HCEC 1CT (cell line): ENCODE results near the gene SMC3.
A peak's percentile ranks its signal among the peaks of the same experiment; 100 is the strongest.
"Not testable (repeated sequence)": the region's sequence is repeated elsewhere in the genome, so short reads cannot be mapped to it uniquely, and the experiment has no call there.

Experiments used
- DNase-seq: peaks from one replicate; pipeline ENCODE4 v3.0.0-alpha.2; 2017

The SMC3 gene

DNA sequence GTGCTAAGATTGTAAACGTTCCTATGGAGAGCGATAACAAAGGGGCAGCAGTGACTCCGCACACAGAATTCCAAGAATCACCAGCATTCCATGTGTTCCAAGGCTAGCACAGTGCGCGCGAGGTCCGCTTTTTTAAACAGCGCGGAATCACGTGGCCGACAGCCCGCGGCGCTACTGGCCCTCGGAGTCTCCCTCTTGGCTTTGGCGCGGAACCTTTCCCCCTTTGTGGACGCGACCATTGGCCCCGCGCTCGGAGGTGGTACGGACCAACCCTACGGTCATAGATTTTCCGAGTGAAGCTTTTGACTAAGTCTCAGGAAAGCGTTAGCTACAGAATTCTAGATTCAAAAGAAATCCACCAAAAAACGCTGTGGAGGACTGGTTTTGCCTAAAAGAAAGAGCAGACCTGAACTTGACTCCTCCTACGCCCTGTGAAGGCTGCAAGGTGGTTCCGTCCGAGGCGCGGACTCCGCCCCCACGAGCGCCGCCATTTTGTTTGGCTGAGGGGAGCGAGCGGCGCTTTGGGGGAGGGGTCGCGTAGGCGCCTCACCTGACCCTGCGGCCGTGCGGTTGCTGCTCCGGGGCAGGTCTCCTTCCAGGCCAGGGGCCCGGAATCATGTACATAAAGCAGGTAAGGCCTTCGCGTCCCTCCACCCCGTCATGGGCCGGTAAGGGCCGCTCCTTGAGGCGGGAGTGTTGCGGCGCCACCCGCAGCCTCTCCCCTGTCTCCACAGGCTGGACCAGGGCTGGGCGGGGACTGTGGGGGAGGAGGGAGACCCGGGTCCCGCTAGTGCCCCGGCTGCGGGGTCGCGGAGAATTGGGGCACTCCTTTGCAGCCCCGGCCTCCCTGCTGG lies at the start of gene SMC3:
Gene SMC3 (plus strand): TSS at position 495 of the 854 bp plus-strand sequence. CDS start 122 bp downstream, at position 617.
- DNase-seq = peak; percentile 96

DNA sequence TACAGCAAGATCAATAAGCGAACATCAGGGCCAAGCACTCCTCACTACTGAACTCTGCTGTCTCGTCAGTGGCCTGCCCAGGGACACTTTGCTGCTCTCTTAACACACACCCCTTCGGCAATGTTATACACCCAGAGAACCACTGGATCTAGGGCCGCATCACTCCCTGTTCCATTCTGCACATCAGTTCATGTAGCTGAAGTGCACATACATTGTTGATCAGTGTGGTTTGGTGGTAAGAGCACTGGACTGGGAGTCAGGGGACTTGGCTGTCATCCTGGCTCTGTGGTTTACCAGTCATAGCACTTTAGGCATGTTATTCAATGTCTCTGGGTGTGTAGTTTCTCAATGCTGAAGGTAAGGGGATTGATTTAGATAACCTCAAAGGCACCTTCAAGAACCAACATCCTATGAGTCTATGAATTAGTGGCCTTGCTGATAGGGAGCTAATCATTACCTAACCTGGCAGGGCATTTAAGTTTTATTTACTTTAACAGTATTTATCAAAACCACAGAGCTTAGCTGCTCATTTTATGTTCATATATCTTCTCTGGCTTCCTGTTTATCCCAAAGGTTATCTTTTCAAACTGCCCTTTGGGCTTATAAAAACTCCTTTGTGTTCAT lies 45.0 kb upstream of the SMC3 start:
- no peak for DNase-seq

DNA sequence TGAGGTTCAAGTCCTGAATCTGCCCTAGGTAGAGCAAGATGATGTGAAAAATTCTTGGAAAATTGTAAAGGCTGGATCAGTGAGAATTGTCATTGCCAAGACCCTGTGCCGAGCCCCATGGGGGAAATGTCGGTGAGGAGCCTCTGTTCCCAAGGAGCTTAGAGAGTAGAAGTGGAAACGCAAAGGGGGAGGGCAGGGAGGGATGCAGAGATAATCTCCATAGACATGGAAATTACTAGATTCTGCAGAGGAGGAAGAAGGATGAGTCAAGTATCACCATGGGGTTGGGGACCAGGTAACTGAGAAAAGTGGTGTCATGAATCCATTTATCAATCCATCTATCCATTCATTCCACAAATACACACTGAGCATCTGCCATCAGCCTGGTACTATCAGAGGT lies 43.8 kb upstream of the SMC3 start:
- DNase-seq = no peak

DNA sequence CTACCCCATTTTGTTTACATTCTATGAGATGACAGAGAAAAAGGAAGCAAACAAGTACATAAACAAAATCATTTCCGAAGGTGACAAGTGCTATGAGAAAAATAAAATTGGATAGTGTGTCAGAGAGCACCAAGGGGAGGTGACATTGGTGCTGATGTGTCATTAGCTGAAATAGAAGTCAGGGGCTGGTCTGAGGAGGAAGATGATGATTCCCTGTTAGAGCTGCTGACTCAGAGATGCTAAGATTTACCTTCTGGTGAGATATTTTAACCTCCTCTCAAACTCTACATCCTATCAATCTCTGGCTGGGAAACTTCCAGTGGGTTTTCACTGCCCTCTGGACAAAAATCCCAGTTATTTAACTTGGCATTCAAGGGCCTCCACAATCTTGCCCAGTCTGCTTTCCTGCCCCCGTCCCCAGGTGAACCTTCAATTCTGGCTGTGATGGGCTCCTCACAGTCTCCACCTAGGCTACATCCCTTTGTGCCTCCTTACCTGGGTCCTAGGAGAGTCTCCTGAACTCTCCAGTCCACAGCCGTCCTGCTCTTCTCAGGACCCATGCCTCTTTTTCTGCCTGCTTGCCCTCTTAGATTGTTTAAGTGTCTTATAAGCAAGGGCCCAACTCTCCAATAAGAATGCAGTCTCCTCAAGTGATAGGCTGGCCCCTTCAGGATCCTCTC lies 43.2 kb upstream of the SMC3 start:
- no peak for DNase-seq

DNA sequence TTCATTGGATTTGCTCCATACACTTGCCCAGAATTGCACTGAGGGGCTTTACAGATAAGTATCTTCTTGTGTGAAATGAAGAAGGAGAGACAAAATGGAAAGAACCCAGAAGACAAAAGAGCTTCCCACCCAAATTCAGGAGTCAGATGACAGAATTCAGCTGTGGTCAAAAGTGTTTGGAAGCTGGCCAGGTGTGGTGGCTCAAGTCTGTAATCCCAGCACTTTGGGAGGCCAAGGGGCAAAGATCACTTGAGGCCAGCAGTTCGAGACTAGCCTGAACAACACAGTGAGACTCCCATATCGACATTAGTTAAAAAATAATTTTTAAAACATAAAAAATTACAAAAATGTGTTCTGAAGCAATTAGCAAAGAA lies 42.6 kb upstream of the SMC3 start:
- no peak for DNase-seq

DNA sequence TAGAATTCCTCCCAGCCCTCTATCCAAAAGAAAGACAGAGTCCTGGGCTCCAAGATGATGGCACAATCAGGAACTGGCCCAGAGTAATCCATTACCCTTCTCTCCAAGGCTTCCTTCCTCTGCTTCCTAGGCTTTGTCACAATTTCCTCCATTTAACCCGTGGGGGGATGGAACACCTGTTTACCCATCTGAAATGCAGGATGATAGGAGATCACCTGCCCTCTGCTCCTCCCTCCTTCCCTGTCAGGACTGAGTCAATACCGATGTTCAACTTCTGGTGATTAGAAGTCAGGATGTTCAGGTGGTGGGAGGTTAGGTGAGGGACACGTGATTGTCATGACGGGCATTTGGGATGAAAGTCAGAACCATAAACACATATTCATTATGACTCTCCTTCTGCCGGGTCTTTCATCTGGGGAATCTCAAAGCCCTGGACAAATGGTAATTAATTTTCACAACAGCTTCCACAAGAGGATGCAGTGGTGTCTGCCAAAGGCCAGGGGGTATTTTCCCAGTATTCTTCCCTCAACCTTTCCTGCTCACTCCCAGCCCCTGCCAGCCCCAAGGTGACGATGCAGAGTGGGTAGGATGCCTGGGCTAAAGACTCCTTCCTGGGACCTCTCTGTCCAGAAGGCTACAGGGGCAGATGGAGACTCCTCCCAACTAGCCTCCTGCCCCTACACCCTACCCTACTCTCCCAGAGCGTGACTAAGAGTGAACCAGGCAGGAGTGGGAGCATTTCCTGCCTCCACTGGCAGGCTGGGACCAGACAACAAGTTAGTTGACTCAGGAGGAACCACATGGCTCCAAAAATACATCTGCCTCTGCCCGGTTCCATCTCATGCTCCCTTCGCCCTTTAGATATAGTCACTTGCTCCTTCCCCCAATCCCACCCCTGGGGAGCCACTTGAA lies 41.9 kb upstream of the SMC3 start:
- peak; percentile 88 for DNase-seq

DNA sequence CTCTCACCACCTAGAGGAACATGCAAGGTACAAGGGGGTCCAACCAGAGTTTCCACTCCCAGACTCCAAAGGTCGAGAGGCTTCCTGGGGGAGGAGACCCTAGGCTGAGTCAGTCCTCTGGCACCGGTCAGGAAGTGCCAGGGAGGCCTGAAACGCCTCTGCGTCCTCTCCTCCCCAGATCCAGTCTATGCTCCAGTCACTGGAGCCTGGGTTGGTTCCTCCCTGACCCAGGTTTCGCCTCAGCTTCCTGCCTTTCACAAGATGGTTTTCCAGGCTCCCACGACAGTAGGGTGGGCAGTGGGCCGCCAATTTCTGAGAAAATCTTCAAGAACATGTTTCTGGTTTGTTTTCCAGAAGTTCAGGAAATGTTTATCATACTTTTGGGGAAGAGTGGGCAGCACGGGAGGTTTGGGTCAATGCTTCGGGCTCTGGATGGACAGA lies 39.7 kb upstream of the SMC3 start:
- DNase-seq = no peak

DNA sequence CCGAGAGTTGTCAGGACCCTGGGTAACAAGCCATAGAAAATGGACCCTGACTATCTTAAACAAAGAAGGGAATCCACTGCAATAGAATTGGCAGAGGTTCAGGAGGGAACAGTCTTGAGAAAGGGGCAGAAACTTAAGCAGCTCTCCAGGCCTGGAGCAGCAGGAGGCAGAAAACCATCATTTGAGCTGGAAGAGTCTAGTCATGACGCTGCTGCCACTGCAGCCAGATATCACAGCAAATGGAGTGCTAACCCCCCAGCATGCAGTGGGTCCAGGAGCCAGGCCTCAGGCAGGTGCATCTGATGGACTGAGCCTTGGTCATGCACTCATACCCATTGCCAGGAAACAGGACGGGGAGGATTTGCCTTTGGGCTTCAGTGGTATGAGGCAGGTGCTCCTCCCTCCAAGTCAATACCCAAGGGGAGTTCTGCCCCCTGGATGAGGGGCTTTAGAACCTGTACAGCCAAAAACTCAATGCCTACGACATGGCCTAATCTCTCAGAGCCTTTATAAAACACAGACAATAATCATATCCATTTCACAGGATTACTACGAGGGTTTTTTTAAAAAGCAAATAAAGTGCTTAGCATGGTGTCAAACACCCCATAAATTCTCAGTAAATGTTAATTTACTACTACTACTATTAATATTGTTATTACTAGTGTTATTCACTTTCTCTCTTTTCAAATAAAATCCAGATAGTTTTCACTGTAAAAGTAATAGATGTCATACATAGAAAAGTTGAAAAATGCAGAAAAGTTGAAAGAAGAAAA lies 39.1 kb upstream of the SMC3 start:
- DNase-seq = no peak

DNA sequence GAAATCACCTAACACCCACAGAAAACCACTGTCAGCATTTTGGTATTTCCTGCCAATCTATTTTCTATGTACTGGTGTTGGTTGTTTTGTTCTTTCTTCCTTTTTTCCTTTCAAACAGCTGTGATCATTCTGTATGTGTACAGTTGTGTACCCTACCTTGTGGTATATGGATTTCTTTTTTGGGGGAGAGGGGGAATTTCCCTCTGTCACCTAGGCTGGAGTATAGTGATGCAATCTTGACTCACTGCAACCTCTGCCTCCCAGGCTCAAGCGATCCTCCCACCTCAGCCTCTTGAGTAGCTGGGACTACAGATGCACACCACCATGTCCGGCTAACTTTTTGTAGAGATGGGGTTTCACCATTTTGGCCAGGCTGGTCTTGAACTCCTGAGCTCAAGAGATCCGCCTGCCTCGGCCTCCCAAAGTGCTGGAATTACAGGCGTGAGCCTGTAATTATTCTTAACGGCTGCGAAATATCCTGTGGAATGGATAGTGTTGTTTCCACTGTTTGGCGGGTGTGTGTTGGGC lies 38.4 kb upstream of the SMC3 start:
- DNase-seq = not testable (repeated sequence)

DNA sequence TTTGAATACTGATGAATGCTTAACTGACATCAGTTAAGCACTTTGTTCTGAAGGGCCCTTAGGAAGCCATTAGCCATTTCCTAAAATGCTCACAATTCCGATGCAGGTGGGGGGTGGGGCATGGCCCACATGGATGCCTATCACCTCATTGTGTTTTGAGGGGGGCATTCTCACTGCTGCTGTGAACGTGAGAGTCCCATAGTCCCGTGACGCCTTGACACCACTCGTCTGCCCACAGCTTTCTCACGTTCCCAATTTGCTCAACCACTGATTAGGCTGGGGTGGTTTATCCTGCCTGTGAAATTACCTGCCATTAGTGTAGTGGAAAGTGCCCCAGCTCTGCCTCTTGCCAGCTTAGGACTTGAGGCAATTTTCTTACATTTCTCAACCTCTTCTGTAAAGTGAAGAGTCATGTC lies 37.9 kb upstream of the SMC3 start:
- no peak for DNase-seq

DNA sequence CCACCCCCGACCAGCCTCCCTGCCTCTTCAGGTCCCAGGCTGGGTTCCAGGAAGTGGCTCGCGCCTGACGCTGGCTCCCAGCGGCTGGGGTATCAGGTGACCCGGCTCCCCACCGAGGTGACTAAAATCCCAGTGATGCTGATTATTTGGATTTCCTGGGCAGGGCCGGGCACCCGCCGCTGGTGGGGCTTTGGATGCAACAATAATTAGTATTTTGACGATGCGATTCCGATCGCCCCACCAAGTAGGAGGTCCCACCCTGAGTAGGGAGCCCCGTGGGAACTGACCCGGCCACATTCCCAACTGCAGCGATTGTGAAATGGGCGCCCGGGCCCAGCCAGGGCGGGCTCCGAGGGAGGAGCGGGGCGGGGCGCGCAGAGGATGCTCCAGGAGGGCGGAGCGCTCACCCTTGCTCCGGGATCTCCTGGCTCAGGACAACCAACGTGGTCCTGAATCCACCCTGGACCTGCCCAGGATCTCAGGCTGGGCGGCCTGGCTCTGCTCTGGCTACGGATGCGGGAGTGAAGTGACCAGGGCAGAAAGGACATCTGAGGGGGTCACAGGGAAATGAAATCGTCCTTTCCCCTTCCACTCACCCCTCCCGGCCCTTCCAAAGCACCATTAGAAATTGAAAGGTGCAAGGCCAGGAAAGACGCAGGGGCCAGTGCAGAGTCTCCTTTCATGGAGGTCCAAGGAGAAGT lies 37.2 kb upstream of the SMC3 start:
- DNase-seq = peak; percentile 81

DNA sequence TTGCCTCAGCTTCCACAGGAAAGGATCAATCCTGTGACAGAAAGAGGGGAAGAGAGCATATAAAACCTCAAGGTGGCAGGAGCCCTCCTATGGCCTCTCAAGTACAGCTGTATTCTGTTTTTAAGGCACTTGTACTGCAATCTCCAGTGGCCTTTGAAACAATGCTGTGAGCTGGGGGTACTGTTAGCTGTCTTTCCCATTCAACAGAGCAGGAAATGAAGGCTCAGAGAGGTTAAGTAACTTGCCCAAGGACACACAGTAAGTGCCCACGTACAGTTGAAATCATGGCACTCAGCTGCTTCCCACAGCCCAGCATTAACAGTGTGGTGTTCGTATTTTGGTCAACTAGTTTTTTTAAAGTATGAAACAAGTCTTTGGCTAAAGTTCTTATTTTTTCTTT lies 35.8 kb upstream of the SMC3 start:
- no peak for DNase-seq

DNA sequence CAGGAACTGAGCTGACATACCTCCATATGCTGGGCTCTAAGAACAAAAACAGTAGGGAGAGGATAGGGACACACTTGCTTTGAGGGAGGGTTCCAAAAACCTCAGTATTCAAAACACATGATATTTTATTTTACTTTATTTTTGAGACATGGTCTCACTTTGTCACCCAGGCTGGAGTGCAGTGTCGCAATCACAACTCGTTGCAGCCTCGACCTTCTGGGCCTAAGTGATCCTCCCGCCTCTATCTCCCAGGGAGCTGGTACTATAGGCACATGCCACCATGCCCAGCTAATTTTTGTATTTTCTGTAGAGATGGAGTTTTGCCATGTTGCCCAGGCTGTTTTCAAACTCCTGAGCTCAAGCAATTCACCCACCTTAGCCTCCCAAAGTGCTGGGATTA lies 34.9 kb upstream of the SMC3 start:
- DNase-seq = not testable (repeated sequence)

DNA sequence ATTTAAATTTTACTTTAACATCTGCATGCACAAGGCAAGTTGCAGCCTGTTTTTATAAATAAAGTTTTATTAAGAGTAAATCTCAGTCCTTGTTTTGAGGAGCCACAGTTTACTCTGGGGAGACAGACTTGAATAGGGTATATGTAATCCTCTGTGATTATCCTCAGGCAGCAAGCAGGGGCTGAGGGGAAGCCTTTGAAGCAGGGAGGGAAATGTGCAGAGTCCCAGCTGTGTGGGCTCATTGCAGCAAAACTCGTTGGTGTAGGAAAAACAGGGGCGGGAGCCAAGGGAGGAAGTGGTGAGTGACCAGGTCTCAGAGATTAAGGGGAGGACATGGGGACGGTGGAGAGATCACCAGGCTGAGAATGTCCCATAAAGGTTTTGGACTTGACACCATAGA lies 34.3 kb upstream of the SMC3 start:
- DNase-seq = no peak

DNA sequence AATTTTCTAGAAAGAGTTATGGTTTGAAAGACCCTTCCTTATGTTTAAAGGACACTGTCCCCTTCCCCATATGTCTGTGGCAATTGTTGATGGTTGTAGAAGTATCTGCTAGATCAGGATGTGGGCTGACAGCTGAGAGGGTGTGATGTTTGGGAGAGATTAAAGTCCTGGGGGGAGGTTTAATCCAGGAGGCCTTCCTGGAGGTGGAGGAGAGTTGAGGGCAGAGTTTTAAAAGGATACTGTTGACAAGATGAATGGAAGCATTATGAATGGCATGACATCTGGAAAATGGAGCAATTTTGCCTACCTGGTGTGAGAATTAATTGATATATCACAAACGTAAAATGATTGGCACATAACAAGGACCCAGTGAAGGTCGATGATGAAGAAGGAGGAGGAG lies 32.9 kb upstream of the SMC3 start:
- DNase-seq = no peak

DNA sequence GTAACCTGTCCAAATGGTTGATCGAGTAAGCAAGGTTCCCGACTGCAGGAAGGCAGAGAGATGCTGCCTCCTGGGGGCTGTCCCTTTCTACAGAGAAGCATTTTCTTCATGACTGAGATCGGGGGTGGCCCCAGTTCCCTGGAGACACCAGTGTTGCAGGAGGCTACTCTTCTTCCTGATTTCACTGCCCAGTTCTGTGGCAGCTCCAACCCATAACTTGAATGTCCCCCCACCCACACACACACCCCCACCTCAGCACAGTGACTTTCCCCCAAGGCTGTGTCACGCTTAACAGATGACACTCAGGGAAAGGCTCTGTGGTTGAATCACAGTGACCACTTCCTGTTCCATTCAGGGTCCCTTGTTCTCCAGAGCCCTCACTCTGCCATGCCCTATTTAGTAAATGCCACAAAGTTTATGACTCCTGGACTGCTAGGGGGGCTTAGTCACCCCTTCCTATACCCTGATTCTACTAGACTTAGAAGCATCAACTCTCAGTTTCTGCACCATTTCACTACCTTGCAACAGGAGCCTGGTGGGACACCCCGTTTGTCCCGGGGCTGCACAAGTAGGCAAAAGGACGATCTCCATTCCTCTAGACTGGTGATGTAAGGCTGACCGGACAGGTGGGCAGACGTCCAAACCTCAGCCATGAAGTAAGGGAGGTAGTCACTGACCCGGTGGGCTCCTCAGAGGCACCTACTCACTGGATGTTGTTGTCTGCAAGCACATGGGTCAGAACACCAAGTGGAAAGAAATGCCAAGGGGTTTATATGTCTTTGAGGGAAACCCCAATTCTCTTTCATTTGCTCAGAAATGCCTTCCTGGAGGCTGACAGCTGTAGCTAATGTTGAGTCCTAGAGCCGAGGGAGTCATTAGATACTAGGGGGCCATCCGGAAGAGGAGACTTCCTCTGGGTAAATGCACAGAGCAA lies 31.3 kb upstream of the SMC3 start:
- DNase-seq = peak; percentile 71

DNA sequence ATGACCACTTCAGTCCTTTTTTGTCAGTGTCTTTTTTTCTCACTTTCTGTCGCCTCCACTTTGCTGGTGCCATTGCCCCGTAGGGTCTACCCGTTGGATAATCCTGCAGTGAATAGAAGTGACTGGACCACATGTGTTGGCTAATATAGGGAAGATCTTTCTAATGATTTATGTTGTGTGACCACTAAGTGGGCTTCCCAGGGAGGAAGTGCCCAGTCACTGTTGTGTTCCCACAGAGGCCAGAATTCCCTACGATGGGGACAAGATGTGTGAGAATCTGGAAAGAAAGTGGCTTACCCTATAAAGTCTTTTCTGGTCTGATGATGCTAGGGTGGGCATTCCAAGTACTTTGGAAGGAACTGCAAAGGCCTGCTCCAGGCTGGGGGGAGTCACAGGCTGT lies 28.4 kb upstream of the SMC3 start:
- no peak for DNase-seq

DNA sequence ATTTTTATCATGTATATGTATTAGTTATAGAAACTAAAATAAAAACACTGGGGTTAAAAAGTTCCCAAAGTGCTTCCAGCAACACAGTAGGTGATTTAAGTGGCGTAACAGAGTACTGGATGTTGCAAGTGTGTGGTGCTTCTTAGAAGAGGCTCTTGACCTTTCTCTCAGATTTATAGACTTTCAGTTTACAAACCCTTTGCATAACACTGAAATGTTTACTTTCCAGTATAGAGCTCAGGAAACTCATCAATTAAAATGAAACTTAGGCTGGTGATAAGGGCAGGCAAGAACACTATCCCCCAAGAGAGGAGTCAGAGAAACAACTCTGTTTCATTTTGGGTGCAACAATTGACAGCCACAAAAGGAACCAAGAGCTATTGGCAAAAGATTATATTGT lies 27.5 kb upstream of the SMC3 start:
- no peak for DNase-seq

DNA sequence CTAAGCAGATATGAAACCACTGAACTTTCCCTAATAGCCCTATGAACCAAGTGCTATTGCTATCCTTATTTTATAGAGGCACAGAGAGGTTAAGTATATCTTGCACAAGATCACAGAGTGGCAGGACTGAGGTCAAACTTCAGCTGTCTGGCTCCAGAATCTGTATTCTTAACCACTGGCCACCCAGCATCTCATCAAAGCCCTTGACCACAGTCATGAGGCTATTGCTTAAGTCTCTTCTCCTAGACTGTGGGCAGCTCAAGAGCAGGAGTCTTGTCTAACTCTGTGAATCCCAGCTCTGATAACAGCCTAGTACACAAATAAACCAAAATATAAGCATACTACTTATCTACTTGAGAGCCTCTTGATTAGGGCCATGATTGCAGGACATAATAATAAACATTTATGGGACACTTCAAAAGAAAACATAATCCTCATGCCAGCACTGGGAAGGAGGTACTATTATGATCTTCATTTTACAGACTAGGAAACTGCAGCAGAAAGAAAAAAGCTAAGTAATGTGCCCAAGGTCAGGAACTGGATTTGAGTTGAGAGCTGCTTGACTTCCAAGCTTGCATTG lies 22.4 kb upstream of the SMC3 start:
- peak; percentile 50 for DNase-seq

DNA sequence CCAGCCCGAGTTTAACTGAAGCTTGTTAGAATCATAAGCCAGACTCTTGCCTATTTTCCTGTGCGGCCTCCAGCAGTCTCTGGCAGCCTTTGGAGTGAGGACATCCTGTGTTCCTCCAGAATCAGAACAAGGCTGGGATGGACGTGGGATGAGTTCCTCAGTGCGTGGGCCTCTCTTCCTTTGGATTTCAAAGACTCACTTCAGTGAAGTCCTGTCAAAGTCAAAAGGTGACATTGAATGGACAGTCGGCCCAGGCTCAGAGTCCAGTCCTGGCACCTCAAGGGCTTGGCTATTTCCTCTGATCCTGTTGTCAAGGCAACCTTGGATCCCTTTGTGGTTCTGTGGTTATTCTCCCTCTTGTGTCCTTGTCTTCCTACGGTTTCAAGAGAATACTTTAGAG lies 21.4 kb upstream of the SMC3 start:
- DNase-seq = no peak
